Lower lobe of right lung (tissue), 2 donors: ENCODE measurements around the gene SIRPB2. TPM values are rescaled to one million over a fixed set of nuclear protein-coding genes. Genes with fewer than 3 reads are reported as not detected.
A peak's percentile ranks its signal among the peaks of the same experiment; 100 is the strongest.

Source experiments
- ATAC-seq, 2 donors: fragments of 200-7000 bp; cut with Tn5 transposase; one replicate each; pipeline ENCODE4 v1.9.1; 2020 to 2022; ENCODE audit warnings: mild to moderate bottlenecking in 2 of 2, moderate library complexity in 2 of 2
- DNase-seq: peaks from one replicate; pipeline ENCODE4 v3.0.0-alpha.2; 2020
- H3K27ac ChIP-seq: fragments of 200-600 bp; one replicate; pipeline ENCODE4 v1.8.0; 2022
- H3K27me3 ChIP-seq: fragments of 200-600 bp; one replicate; pipeline ENCODE4 v1.8.0; 2022; ENCODE audit warnings: low read depth
- H3K36me3 ChIP-seq: fragments of 200-600 bp; one replicate; pipeline ENCODE4 v1.8.0; 2022; ENCODE audit warnings: mild to moderate bottlenecking
- H3K4me1 ChIP-seq: fragments of 200-600 bp; one replicate; pipeline ENCODE4 v1.8.0; 2022
- H3K4me3 ChIP-seq: fragments of 200-600 bp; one replicate; pipeline ENCODE4 v1.8.0; 2022; ENCODE audit warnings: mild to moderate bottlenecking
- H3K9me3 ChIP-seq: fragments of 200-600 bp; one replicate; pipeline ENCODE4 v1.8.0; 2022
- CTCF ChIP-seq: fragments of 200-600 bp; IDR thresholded peaks from one replicate; pipeline ENCODE4 v1.8.0; 2022; ENCODE audit warnings: antibody characterized with exemption, mild to moderate bottlenecking
- intact Hi-C: fragments of 100-400 bp; cut with DNase I; formaldehyde crosslinking; loops from one replicate; pipeline ENCODE4 v1.11.0; 2022
- total RNA-seq: library from RNA; stranded (reverse); fragmentation: NEBNext Ultra II Directional; extraction: Animal tissue kit (Norgen Biotek cat#: 25700); gene quantifications from one replicate; pipeline ENCODE4 v1.2.1, GENCODE V29; 2021
- donor health status: DM: no; HTN: yes; CAD: no; lungs with severe emphysema.

Gene SIRPB2
- total RNA-seq, 1 donor from 2014 or later = 32.2 TPM

- TF ChIP-seq CTCF = no peak
- Histone ChIP-seq H3K27ac (no peak overlapping the region), H3K36me3 (no peaks in the 10 kb centered on the region), H3K27me3 (no peaks in the 10 kb centered on the region), H3K9me3 (no peaks in the 10 kb centered on the region), H3K4me3 (no peak overlapping the region), H3K4me1 (peaks cover 9% of the 10 kb centered on the region)
- intact Hi-C loops = no loop called here
- ATAC-seq (no peak), DNase-seq (no peak)
Measured at GRCh38 chr20:1474817-1475603, 16.2 kb downstream of the SIRPB2 start.

GRCh38 chr20:1474325-1474724 lies 16.9 kb downstream of the SIRPB2 start:
- ATAC-seq (no peak), DNase-seq (no peak)
- no peak for TF ChIP-seq CTCF
- Histone ChIP-seq H3K36me3 (no peaks in the 10 kb centered on the region), H3K4me1 (peaks cover 16% of the 10 kb centered on the region), H3K27me3 (no peaks in the 10 kb centered on the region), H3K9me3 (no peaks in the 10 kb centered on the region), H3K27ac (no peak overlapping the region), H3K4me3 (no peak overlapping the region)
- intact Hi-C loops = no loop called here

GRCh38 chr20:1473246-1474220 lies 17.7 kb downstream of the SIRPB2 start:
- ATAC-seq = no peak
- intact Hi-C loops = no loop called here
- no peak overlapping the region for H3K27ac ChIP-seq

GRCh38 chr20:1472556-1473245 lies 18.5 kb downstream of the SIRPB2 start:
- Histone ChIP-seq H3K4me1 (peaks cover 19% of the 10 kb centered on the region), H3K27ac (no peak overlapping the region), H3K4me3 (no peak overlapping the region), H3K27me3 (no peaks in the 10 kb centered on the region), H3K36me3 (no peaks in the 10 kb centered on the region), H3K9me3 (no peaks in the 10 kb centered on the region)
- DNase-seq (no peak), ATAC-seq (peak in 1 of 2 donors; percentile 34)
- TF ChIP-seq CTCF = no peak
- intact Hi-C loops = no loop called here

More at GRCh38 chr20:1473246-1474220, 17.7 kb downstream of the SIRPB2 start:
- Histone ChIP-seq H3K4me3 (no peak overlapping the region), H3K27me3 (no peaks in the 10 kb centered on the region), H3K9me3 (no peaks in the 10 kb centered on the region), H3K36me3 (no peaks in the 10 kb centered on the region), H3K4me1 (peaks cover 19% of the 10 kb centered on the region)
- no peak for DNase-seq
- TF ChIP-seq CTCF = no peak

- H3K27ac ChIP-seq = no peak overlapping the region
- intact Hi-C loops = no loop called here
- DNase-seq = no peak
- H3K27me3 ChIP-seq = no peaks in the 10 kb centered on the region
- no peaks in the 10 kb centered on the region for H3K36me3 ChIP-seq
- TF ChIP-seq CTCF = no peak
- no peaks in the 10 kb centered on the region for H3K9me3 ChIP-seq
- H3K4me3 ChIP-seq = no peak overlapping the region
- peaks cover 24% of the 10 kb centered on the region for H3K4me1 ChIP-seq
- no peak for ATAC-seq
Measured at GRCh38 chr20:1471242-1471641, 20.0 kb downstream of the SIRPB2 start.
